OCI-LY3 (cell line): ENCODE measurements around the gene CADPS2.

ENCODE experiments used
- H2AFZ ChIP-seq: fragments of 200-600, 300-600 bp; shearing (Covaris generic); 2 replicates; pipeline ENCODE4 v1.6.0; 2014; ENCODE audit warnings: antibody characterized with exemption, low read depth, low read length
- H3K27ac ChIP-seq: fragments of 200-600, 300-600 bp; sonication (generic); 2 replicates; pipeline ENCODE4 v1.5.1; 2014; ENCODE audit warnings: mild to moderate bottlenecking, low read length, moderate library complexity, mixed read lengths
- H3K27me3 ChIP-seq: fragments of 200-600, 300-600 bp; sonication (generic); 2 replicates; pipeline ENCODE4 v1.6.1; 2014; ENCODE audit warnings: low read depth, low read length, mixed read lengths
- H3K36me3 ChIP-seq: fragments of 200-600, 300-600 bp; sonication (generic); replicated peaks from 2 replicates; pipeline ENCODE3; 2014; ENCODE audit warnings: low read depth, low read length, mixed read lengths
- H3K4me1 ChIP-seq: fragments of 300-600, 200-600 bp; sonication (generic); 2 replicates; pipeline ENCODE4 v1.6.1; 2014; ENCODE audit warnings: low read length, mixed read lengths
- H3K4me2 ChIP-seq: fragments of 200-600, 300-600 bp; sonication (generic); 2 replicates; pipeline ENCODE4 v1.6.1; 2014; ENCODE audit warnings: low read length, mixed read lengths
- H3K4me3 ChIP-seq: fragments of 300-600, 200-600 bp; sonication (generic); 2 replicates; pipeline ENCODE4 v1.5.1; 2014; ENCODE audit warnings: antibody characterized with exemption, mild to moderate bottlenecking, low read length, moderate library complexity
- H3K79me2 ChIP-seq: fragments of 300-600, 200-600 bp; shearing (Covaris generic); 2 replicates; pipeline ENCODE4 v1.6.1; 2014; ENCODE audit warnings: mild to moderate bottlenecking, low read length, mixed read lengths
- H3K9ac ChIP-seq: fragments of 300-600, 200-600 bp; shearing (Covaris generic); 2 replicates; pipeline ENCODE4 v1.6.0; 2014; ENCODE audit warnings: mild to moderate bottlenecking, low read length, moderate library complexity
- H3K9me3 ChIP-seq: fragments of 200-600, 300-600 bp; shearing (Covaris generic); 2 replicates; pipeline ENCODE4 v1.6.1; 2014; ENCODE audit warnings: low read length, mixed read lengths; ENCODE audit not compliant: insufficient read depth
- H4K20me1 ChIP-seq: fragments of 200-600, 300-600 bp; sonication (generic); 2 replicates; pipeline ENCODE4 v1.6.1; 2016; ENCODE audit warnings: low read length, mixed read lengths; ENCODE audit not compliant: insufficient read depth
- EZH2phosphoT487 ChIP-seq: fragments of 200-600 bp; shearing (Covaris generic); IDR thresholded peaks from 2 replicates; pipeline ENCODE4 v1.6.1; 2018; ENCODE audit warnings: antibody characterized with exemption, mixed run types, low read depth
- TF ChIP-seq, protein P1 (sequence below): fragments of 200-600, 300-600 bp; sonication (generic); IDR thresholded peaks from 2 replicates; pipeline ENCODE4 v1.5.1; 2014; ENCODE audit warnings: antibody characterized with exemption, low read length, low read depth

CADPS2 gene

DNA sequence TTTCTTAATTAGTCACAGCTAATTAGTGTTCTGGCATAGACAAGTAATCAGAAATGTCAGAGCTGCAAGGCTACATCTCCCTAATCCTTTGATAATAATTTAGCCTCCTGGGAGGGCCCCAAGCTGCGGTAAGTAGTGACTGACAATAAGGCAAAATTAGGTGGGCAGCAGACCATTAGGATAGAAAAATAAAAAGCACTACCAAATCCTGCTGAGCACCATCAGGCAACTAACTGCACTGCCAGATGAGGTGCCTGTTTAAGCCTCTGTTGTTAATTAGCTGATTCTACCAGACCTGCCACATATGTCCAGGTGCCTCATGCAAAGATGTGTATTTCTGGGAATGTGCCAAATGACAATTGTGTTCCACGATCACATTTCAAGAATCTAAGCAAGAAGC is 549.2 kb downstream of the CADPS2 start:
- Histone ChIP-seq H3K79me2 (no peaks in the 10 kb centered on the region), H3K4me1 (peaks cover 5% of the 10 kb centered on the region), H3K4me2 (no peak overlapping the region), H3K9me3 (no peaks in the 10 kb centered on the region), H3K27ac (no peak overlapping the region), H3K27me3 (no peaks in the 10 kb centered on the region), H3K4me3 (no peak overlapping the region), H3K9ac (no peak overlapping the region), H4K20me1 (no peaks in the 10 kb centered on the region), H3K36me3 (no peaks in the 10 kb centered on the region), H2AFZ (no peak overlapping the region)
- no peak for TF ChIP-seq EZH2phosphoT487

GRCh38 chr7:122329145-122329802 is 557.0 kb downstream of the CADPS2 start:
- no peak overlapping the region for H3K27ac ChIP-seq
- H3K4me2 ChIP-seq, result no peak overlapping the region
- no peaks in the 10 kb centered on the region for H4K20me1 ChIP-seq
- no peak overlapping the region for H3K9ac ChIP-seq
- no peaks in the 10 kb centered on the region for H3K9me3 ChIP-seq
- no peaks in the 10 kb centered on the region for H3K4me1 ChIP-seq
- H3K4me3 ChIP-seq, result no peak overlapping the region
- no peaks in the 10 kb centered on the region for H3K27me3 ChIP-seq
- no peaks in the 10 kb centered on the region for H3K79me2 ChIP-seq
- no peak overlapping the region for H2AFZ ChIP-seq
- H3K36me3 ChIP-seq, result no peaks in the 10 kb centered on the region
- TF ChIP-seq, protein P1, sequence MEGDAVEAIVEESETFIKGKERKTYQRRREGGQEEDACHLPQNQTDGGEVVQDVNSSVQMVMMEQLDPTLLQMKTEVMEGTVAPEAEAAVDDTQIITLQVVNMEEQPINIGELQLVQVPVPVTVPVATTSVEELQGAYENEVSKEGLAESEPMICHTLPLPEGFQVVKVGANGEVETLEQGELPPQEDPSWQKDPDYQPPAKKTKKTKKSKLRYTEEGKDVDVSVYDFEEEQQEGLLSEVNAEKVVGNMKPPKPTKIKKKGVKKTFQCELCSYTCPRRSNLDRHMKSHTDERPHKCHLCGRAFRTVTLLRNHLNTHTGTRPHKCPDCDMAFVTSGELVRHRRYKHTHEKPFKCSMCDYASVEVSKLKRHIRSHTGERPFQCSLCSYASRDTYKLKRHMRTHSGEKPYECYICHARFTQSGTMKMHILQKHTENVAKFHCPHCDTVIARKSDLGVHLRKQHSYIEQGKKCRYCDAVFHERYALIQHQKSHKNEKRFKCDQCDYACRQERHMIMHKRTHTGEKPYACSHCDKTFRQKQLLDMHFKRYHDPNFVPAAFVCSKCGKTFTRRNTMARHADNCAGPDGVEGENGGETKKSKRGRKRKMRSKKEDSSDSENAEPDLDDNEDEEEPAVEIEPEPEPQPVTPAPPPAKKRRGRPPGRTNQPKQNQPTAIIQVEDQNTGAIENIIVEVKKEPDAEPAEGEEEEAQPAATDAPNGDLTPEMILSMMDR, result no peak
- TF ChIP-seq EZH2phosphoT487, result no peak

- Histone ChIP-seq H4K20me1 (no peaks in the 10 kb centered on the region), H3K9ac (no peak overlapping the region), H3K4me1 (no peaks in the 10 kb centered on the region), H3K4me2 (no peak overlapping the region), H3K27me3 (no peaks in the 10 kb centered on the region), H3K27ac (no peak overlapping the region), H3K9me3 (no peaks in the 10 kb centered on the region), H3K36me3 (no peaks in the 10 kb centered on the region), H3K79me2 (no peaks in the 10 kb centered on the region), H3K4me3 (no peak overlapping the region), H2AFZ (no peak overlapping the region)
- TF ChIP-seq EZH2phosphoT487, result no peak
- TF ChIP-seq, protein P1, result no peak
Observed at GRCh38 chr7:122327969-122328368, 558.3 kb downstream of the CADPS2 start.

- no peaks in the 10 kb centered on the region for H4K20me1 ChIP-seq
- H3K36me3 ChIP-seq, result no peaks in the 10 kb centered on the region
- no peaks in the 10 kb centered on the region for H3K79me2 ChIP-seq
- TF ChIP-seq EZH2phosphoT487, result no peak
- TF ChIP-seq, protein P1, result no peak
- no peaks in the 10 kb centered on the region for H3K4me1 ChIP-seq
- no peak overlapping the region for H3K4me2 ChIP-seq
- H3K4me3 ChIP-seq, result no peak overlapping the region
- no peak overlapping the region for H3K27ac ChIP-seq
- H3K27me3 ChIP-seq, result no peaks in the 10 kb centered on the region
- no peak overlapping the region for H2AFZ ChIP-seq
- H3K9me3 ChIP-seq, result no peaks in the 10 kb centered on the region
- no peak overlapping the region for H3K9ac ChIP-seq
Observed at GRCh38 chr7:122316467-122317388, 569.5 kb downstream of the CADPS2 start.
